Psoas muscle (tissue), 8 donors: ENCODE data around the gene CLDN5. TPM values are rescaled to one million over a fixed set of nuclear protein-coding genes. Genes with fewer than 3 reads are reported as not detected.

Source experiments
- ATAC-seq, 4 donors: fragments of 200-7000 bp; cut with Tn5 transposase; one replicate each; pipeline ENCODE4 v1.9.1; 2020; ENCODE audit warnings: moderate library complexity in 3 of 4, mild to moderate bottlenecking in 2 of 4
- DNase-seq, 2 donors: peaks; one replicate each; pipeline ENCODE4 v3.0.0-alpha.2; 2020
- H3K27ac ChIP-seq: fragments of 200-600 bp; one replicate; pipeline ENCODE4 v1.8.0; 2022
- H3K27me3 ChIP-seq, 3 donors: fragments of 200-600 bp in 1 of 3; one replicate each; pipeline versions ENCODE4 v1.6.1 to v1.8.0; 2013 to 2022; ENCODE audit warnings: low read length in 2 of 3, mild to moderate bottlenecking in 2 of 3, moderate library complexity in 1 of 3; ENCODE audit not compliant: insufficient read depth in 3 of 3
- H3K36me3 ChIP-seq, 2 donors: fragments of 200-600 bp in 1 of 2; one replicate each; pipeline versions ENCODE4 v1.6.1 to v1.8.0; 2013 to 2022; ENCODE audit warnings: low read depth in 1 of 2, mild to moderate bottlenecking in 1 of 2, moderate library complexity in 1 of 2; ENCODE audit not compliant: insufficient read depth in 1 of 2
- H3K4me1 ChIP-seq: fragments of 200-600 bp; one replicate; pipeline ENCODE4 v1.8.0; 2022
- H3K4me3 ChIP-seq: fragments of 200-600 bp; one replicate; pipeline ENCODE4 v1.8.0; 2022; ENCODE audit warnings: mild to moderate bottlenecking
- H3K9me3 ChIP-seq: fragments of 200-600 bp; one replicate; pipeline ENCODE4 v1.8.0; 2022
- WGBS, 3 donors: extraction: QIAGEN DNeasy Blood & Tissue Kit; methylation state at CpG; one replicate each; pipeline versions ENCODE4 v1.1.6 to v1.1.7; 2013; 5-methylcytosine and 5-hydroxymethylcytosine counted together
- intact Hi-C, 2 donors: fragments of 100-400 bp; cut with DNase I; formaldehyde crosslinking; loops; one replicate each; pipeline versions ENCODE4 v1.11.0 to v1.14.2; 2022
- polyA plus RNA-seq, 3 donors: library from polyadenylated mRNA; stranded (reverse); fragments of 200-250 nt; gene quantifications; one replicate each; pipeline ENCODE4 v1.2.3, GENCODE V29; 2013
- total RNA-seq, 4 donors: library from RNA; stranded (reverse); fragmentation: NEBNext Ultra II Directional in 2 of 4; extraction: Animal tissue kit (Norgen Biotek cat#: 25700) in 2 of 4; gene quantifications; one replicate each; pipeline versions ENCODE4 v1.2.1 to v1.2.4, GENCODE V29; 2021 to 2023
- TF ChIP-seq, protein P1 (sequence below): fragments of 200-600 bp; IDR thresholded peaks from one replicate; pipeline ENCODE4 v1.8.0; 2022; ENCODE audit warnings: antibody characterized with exemption
- donor health status: healthy with polysubstance abuse.
- donor health status: DM: no; HTN: no; CAD: no; lungs with moderate emphysema.
- donor health status: Bipolar disorder and iron deficiency.
- donor health status: healthy.
- donor health status: DM: yes; HTN: yes; CAD: no.
- donor health status: DM: no; HTN: no; CAD: no.
- donor health status: DM: no; HTN: no; CAD: no.
- donor health status: DM: yes; HTN: yes; CAD: no.

Gene CLDN5
- total and polyA plus RNA-seq, 7 donors = 23.0 to 138 (median 42.3) TPM

DNA sequence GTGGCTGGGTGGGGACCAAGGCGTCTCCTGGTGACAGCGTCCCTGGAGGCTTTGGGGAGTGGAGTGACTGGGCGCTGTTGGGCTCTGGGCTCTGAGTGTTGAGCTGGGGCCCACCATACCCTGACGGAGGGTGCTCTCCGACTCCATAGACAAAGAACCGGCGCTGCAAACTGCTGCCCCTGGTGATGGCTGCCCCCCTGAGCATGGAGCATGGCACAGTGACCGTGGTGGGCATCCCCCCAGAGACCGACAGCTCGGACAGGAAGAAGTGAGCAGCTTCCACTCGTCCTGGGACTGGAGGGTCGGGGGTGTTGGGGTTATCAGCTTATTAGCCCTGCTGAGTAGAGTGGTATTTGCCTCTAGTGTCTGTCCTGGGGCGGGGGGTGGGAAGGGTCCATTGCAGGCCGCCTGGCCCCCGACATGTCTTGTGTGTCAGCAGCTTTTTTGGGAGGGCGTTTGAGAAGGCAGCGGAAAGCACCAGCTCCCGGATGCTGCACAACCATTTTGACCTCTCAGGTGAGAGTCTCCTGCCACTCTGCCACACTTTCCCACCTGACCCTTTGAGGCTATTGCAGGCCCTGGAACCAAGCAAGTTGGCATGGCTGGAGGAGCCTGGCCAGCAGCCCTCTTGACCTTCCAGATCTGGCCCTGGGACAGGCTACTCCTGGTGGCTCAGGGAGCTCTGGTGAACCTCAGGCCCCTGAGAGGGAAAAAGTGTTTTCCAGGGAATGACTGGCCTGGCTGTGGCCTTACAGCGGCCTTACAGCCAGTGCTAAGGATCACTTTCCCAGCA is 7.6 kb downstream of the CLDN5 start:
- Histone ChIP-seq H3K4me3 (no peak overlapping the region), H3K9me3 (no peaks in the 10 kb centered on the region), H3K4me1 (no peaks in the 10 kb centered on the region), H3K27me3 (peaks cover 0 to 4% (median under 1%) of the 10 kb centered on the region in 3 donors), H3K27ac (no peak overlapping the region), H3K36me3 (no peaks in the 10 kb centered on the region)
- TF ChIP-seq, protein P1, sequence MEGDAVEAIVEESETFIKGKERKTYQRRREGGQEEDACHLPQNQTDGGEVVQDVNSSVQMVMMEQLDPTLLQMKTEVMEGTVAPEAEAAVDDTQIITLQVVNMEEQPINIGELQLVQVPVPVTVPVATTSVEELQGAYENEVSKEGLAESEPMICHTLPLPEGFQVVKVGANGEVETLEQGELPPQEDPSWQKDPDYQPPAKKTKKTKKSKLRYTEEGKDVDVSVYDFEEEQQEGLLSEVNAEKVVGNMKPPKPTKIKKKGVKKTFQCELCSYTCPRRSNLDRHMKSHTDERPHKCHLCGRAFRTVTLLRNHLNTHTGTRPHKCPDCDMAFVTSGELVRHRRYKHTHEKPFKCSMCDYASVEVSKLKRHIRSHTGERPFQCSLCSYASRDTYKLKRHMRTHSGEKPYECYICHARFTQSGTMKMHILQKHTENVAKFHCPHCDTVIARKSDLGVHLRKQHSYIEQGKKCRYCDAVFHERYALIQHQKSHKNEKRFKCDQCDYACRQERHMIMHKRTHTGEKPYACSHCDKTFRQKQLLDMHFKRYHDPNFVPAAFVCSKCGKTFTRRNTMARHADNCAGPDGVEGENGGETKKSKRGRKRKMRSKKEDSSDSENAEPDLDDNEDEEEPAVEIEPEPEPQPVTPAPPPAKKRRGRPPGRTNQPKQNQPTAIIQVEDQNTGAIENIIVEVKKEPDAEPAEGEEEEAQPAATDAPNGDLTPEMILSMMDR = no peak
- WGBS, 3 donors = 93 to 98% (median 94%) methylated on average over 19 of the region's 19 CpGs
- intact Hi-C loops = loop anchor here in 1 of 2 donors (5.0 kb wide), 1 partner anchor 56 kb away; no protein-coding TSS in a partner anchor
- ATAC-seq = no peak
- DNase-seq = no peak

DNA sequence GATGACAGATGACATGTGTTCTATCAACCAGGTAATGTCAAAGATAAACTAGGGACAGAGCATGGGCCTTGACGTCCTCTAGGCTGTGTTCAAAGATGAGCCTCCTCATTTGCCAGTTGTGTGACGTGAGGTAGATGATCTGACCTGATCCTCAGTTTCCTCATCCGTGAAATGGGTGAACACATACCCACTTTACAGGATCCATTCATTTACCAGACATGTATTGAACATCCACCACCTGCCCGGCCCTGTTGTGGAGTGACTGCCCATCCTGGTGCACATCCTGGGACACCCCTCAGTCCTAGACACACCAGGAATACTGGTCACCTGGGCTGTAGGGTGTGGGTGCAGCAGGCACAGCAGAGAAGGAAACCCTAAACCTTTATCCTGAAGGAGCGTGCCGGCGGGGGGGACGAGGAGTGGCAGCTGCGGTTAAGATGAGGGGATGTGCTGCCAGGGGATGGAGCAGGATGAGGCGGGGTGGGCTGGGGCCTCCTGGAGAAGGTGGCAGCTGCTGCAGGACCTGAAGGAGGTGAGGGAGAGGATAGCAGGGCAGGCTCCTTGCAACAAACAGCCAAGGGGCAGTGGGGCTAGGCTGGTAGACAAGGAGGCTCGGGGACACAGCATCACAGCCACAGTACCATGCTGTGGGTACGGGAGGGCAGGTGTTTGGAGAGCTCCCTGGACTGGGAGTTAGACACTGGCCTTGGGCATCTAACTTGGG is 8.4 kb downstream of the CLDN5 start:
- H3K27ac ChIP-seq = no peak overlapping the region
- no peak for DNase-seq
- no peaks in the 10 kb centered on the region for H3K4me1 ChIP-seq
- no peak overlapping the region for H3K4me3 ChIP-seq
- no peaks in the 10 kb centered on the region for H3K36me3 ChIP-seq
- WGBS, 3 donors = 83 to 94% (median 87%) methylated on average over 12 of the region's 12 CpGs
- ATAC-seq = no peak
- H3K9me3 ChIP-seq = no peaks in the 10 kb centered on the region
- intact Hi-C loops = loop anchor here in 1 of 2 donors (5.0 kb wide), 1 partner anchor 56 kb away; no protein-coding TSS in a partner anchor
- TF ChIP-seq, protein P1 = no peak
- H3K27me3 ChIP-seq = peaks cover 0 to 2% (median 0%) of the 10 kb centered on the region in 3 donors

- Histone ChIP-seq H3K36me3 (no peaks in the 10 kb centered on the region), H3K27me3 (peaks cover 0 to 1% (median 0%) of the 10 kb centered on the region in 3 donors), H3K4me1 (no peaks in the 10 kb centered on the region), H3K27ac (no peak overlapping the region), H3K9me3 (no peaks in the 10 kb centered on the region), H3K4me3 (no peak overlapping the region)
- intact Hi-C loops = loop anchor here in 1 of 2 donors (5.0 kb wide), 1 partner anchor 57 kb away; no protein-coding TSS in a partner anchor
- TF ChIP-seq, protein P1 = no peak
- ATAC-seq (peak in 2 of 4 donors; percentile 20 to 65), DNase-seq (no peak)
- WGBS, 3 donors = 36 to 57% (median 41%) methylated on average over 14 of the region's 14 CpGs
Measured at GRCh38 chr22:19514831-19515565, 9.2 kb downstream of the CLDN5 start.

DNA sequence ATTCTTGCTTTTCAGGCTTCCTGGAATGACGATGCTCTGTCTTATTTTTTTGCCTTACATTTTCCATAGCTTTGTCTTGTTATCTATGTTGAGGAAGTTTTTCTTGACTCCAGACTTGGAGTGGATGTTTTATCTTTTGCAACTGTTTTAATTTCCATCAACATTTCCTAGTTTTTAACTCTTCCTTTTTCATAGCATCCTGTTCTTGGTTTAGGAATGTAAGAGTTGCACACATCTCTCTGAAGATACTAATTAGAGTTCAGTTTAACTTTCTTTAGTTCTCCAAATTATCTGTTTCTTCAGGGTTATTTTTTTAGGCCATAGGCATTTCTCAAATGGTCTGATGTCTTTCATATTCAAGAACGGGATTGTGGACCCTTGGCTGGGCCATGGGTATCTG is 10.4 kb downstream of the CLDN5 start:
- Histone ChIP-seq H3K4me3 (no peak overlapping the region), H3K36me3 (no peaks in the 10 kb centered on the region), H3K27me3 (peaks cover 0 to 1% (median 0%) of the 10 kb centered on the region in 3 donors), H3K9me3 (no peaks in the 10 kb centered on the region), H3K4me1 (no peaks in the 10 kb centered on the region), H3K27ac (no peak overlapping the region)
- ATAC-seq (no peak), DNase-seq (no peak)
- intact Hi-C loops = no loop called here
- TF ChIP-seq, protein P1 = no peak
- WGBS, 3 donors = 47 to 72% (median 66%) methylated on average over 2 of the region's 2 CpGs
